HEK293 (cell line): Measurements from ENCODE around the gene SF3B3.

Experiments used
- CTCF ChIP-seq: fragments of 450-650 bp; formaldehyde crosslinking; IDR thresholded peaks from 2 replicates; pipeline ENCODE4 v1.5.1; 2016; ENCODE audit warnings: missing biosample characterization, missing genetic modification characterization
- GLI4 ChIP-seq: fragments of 450-650 bp; formaldehyde crosslinking; IDR thresholded peaks from 2 replicates; pipeline ENCODE4 v1.5.1; 2016; ENCODE audit warnings: missing biosample characterization, missing genetic modification characterization
- MZF1 ChIP-seq: fragments of 450-650 bp; formaldehyde crosslinking; IDR thresholded peaks from 2 replicates; pipeline ENCODE4 v1.5.1; 2017; ENCODE audit warnings: missing biosample characterization, missing genetic modification characterization, borderline replicate concordance
- PRDM1 ChIP-seq: fragments of 450-650 bp; formaldehyde crosslinking; IDR thresholded peaks from 2 replicates; pipeline ENCODE4; 2016; ENCODE audit warnings: missing biosample characterization, missing genetic modification characterization
- WT1 ChIP-seq: fragments of 450-650 bp; formaldehyde crosslinking; IDR thresholded peaks from 2 replicates; pipeline ENCODE4 v1.5.1; 2016; ENCODE audit warnings: missing biosample characterization, missing genetic modification characterization
- YY1 ChIP-seq: fragments of 450-650 bp; formaldehyde crosslinking; IDR thresholded peaks from 2 replicates; pipeline ENCODE4 v1.5.1; 2018; ENCODE audit warnings: missing biosample characterization, missing genetic modification characterization
- ZBTB44 ChIP-seq: fragments of 450-650 bp; IDR thresholded peaks from 2 replicates; pipeline ENCODE4 v1.5.1; 2018; ENCODE audit warnings: missing biosample characterization, mild to moderate bottlenecking, missing genetic modification characterization
- ZBTB8A ChIP-seq: fragments of 450-650 bp; formaldehyde crosslinking; IDR thresholded peaks from 2 replicates; pipeline ENCODE4 v1.5.1; 2016; ENCODE audit warnings: missing biosample characterization, missing genetic modification characterization
- ZFP37 ChIP-seq: fragments of 450-650 bp; formaldehyde crosslinking; IDR thresholded peaks from 2 replicates; pipeline ENCODE4 v1.5.1; 2016; ENCODE audit warnings: missing biosample characterization, missing genetic modification characterization
- ZNF24 ChIP-seq: fragments of 450-650 bp; formaldehyde crosslinking; IDR thresholded peaks from 2 replicates; pipeline ENCODE4 v1.5.1; 2016; ENCODE audit warnings: missing biosample characterization, missing genetic modification characterization
- ZNF549 ChIP-seq: fragments of 450-650 bp; IDR thresholded peaks from 2 replicates; pipeline ENCODE4 v1.5.1; 2018; ENCODE audit warnings: missing biosample characterization, missing genetic modification characterization, mild to moderate bottlenecking, inconsistent platforms, moderate library complexity
- ZNF692 ChIP-seq: fragments of 450-650 bp; formaldehyde crosslinking; IDR thresholded peaks from 2 replicates; pipeline ENCODE4 v1.5.1; 2016; ENCODE audit warnings: missing biosample characterization, missing genetic modification characterization

GRCh38 chr16:70575376-70575775, 51.8 kb downstream of the SF3B3 start:
- TF ChIP-seq CTCF (tag by site-specific recombination): no peak
- TF ChIP-seq YY1 (tag by site-specific recombination): no peak
- no peak for TF ChIP-seq ZBTB8A (tag by site-specific recombination)
- TF ChIP-seq MZF1 (tag by site-specific recombination): no peak
- no peak for TF ChIP-seq ZFP37 (tag by site-specific recombination)
- TF ChIP-seq ZNF692 (tag by site-specific recombination): no peak
- no peak for TF ChIP-seq ZBTB44 (tag by site-specific recombination)
- TF ChIP-seq ZNF549 (tag by site-specific recombination): no peak
- no peak for TF ChIP-seq GLI4 (tag by site-specific recombination)
- no peak for TF ChIP-seq ZNF24 (tag by site-specific recombination)
- no peak for TF ChIP-seq PRDM1
- no peak for TF ChIP-seq WT1 (tag by site-specific recombination)
